HepG2 (cell line): ENCODE results near the gene SPRY1. TPM values are rescaled to one million over a fixed set of nuclear protein-coding genes. Genes with fewer than 3 reads are reported as not detected.
A peak's percentile ranks its signal among the peaks of the same experiment; 100 is the strongest.

ENCODE experiments used
- ATF1 ChIP-seq: IDR thresholded peaks from 2 replicates; pipeline ENCODE4 v1.6.1; 2016; ENCODE audit warnings: mild to moderate bottlenecking, control low read depth
- CBFB ChIP-seq: sonication (generic); formaldehyde crosslinking; IDR thresholded peaks from 2 replicates; pipeline ENCODE4 v1.4.0; 2020; ENCODE audit warnings: missing genetic modification reagents
- FOXO1 ChIP-seq: sonication (generic); formaldehyde crosslinking; IDR thresholded peaks from 2 replicates; pipeline ENCODE4 v1.4.0; 2020; ENCODE audit warnings: missing genetic modification reagents
- HHEX ChIP-seq: IDR thresholded peaks from 2 replicates; pipeline ENCODE4 v1.6.1; 2016; ENCODE audit warnings: control low read depth
- HNF4A ChIP-seq: sonication (generic); formaldehyde crosslinking; IDR thresholded peaks from 2 replicates; pipeline ENCODE4 v1.4.0; 2020; ENCODE audit warnings: missing genetic modification reagents
- KLF15 ChIP-seq: sonication (generic); formaldehyde crosslinking; IDR thresholded peaks from 2 replicates; pipeline ENCODE4 v1.8.1; 2023; ENCODE audit warnings: borderline replicate concordance, mild to moderate bottlenecking, inconsistent platforms, missing genetic modification reagents, mixed read lengths
- MAZ ChIP-seq, 2 experiments: sonication (generic) in 1 of 2; formaldehyde crosslinking in 1 of 2; IDR thresholded peaks; 2 replicates each; pipeline versions ENCODE4 v1.5.0 to v1.6.1; 2012 to 2020; ENCODE audit warnings: low read depth in 2 of 2, mild to moderate bottlenecking in 2 of 2, borderline replicate concordance in 1 of 2, improper control_type of control experiment in 1 of 2, low read length in 1 of 2, missing genetic modification reagents in 1 of 2, moderate library complexity in 1 of 2
- MTA1 ChIP-seq: sonication (generic); formaldehyde crosslinking; IDR thresholded peaks from 2 replicates; pipeline ENCODE4 v1.4.0; 2020; ENCODE audit warnings: missing genetic modification reagents, mild to moderate bottlenecking, borderline replicate concordance
- NR2F6 ChIP-seq, 2 experiments: IDR thresholded peaks; 2 replicates each; pipeline ENCODE4 v1.6.1; 2016; ENCODE audit warnings: antibody characterized with exemption in 1 of 2, mild to moderate bottlenecking in 1 of 2
- RARA ChIP-seq: IDR thresholded peaks from 2 replicates; pipeline ENCODE4 v1.6.1; 2016; ENCODE audit warnings: missing genetic modification reagents, missing compliant biosample characterization
- TARDBP ChIP-seq: sonication (generic); formaldehyde crosslinking; IDR thresholded peaks from 2 replicates; pipeline ENCODE4 v1.8.0; 2022; ENCODE audit warnings: mild to moderate bottlenecking, missing genetic modification reagents
- THRA ChIP-seq: sonication (generic); formaldehyde crosslinking; IDR thresholded peaks from 2 replicates; pipeline ENCODE4 v1.4.0; 2020; ENCODE audit warnings: missing genetic modification reagents, borderline replicate concordance
- ZBTB42 ChIP-seq: sonication (generic); formaldehyde crosslinking; IDR thresholded peaks from 2 replicates; pipeline ENCODE4 v1.5.0; 2020; ENCODE audit warnings: mild to moderate bottlenecking, missing genetic modification reagents
- ZNF616 ChIP-seq: sonication (generic); formaldehyde crosslinking; IDR thresholded peaks from 2 replicates; pipeline ENCODE4 v1.5.0; 2020; ENCODE audit warnings: low read depth, mild to moderate bottlenecking, missing genetic modification reagents
- ZNF646 ChIP-seq: sonication (generic); formaldehyde crosslinking; IDR thresholded peaks from 2 replicates; pipeline ENCODE4 v1.9.0; 2021; ENCODE audit warnings: mild to moderate bottlenecking, missing genetic modification reagents
- ZNF747 ChIP-seq: sonication (generic); formaldehyde crosslinking; IDR thresholded peaks from 2 replicates; pipeline ENCODE4 v1.8.1; 2023; ENCODE audit warnings: missing genetic modification reagents, mild to moderate bottlenecking, borderline replicate concordance
- polyA plus RNA-seq, 8 experiments: library from polyadenylated mRNA; depleted of rRNA in 3 of 8; stranded (reverse) in 7 of 8; unstranded in 1 of 8; fragments of >200 nt; fragmentation: Illumina TruSeq in 4 of 8; extraction: Trizol in 4 of 8; gene quantifications; 2 replicates each; pipeline versions ENCODE4 v1.2.1 to v1.2.3, GENCODE V29; 2011 to 2016; ENCODE audit warnings: low read depth in 4 of 8, missing spikeins in 1 of 8, mixed read lengths in 1 of 8; ENCODE audit not compliant: insufficient read depth in 1 of 8
- total RNA-seq, 5 experiments: library from RNA; depleted of rRNA; stranded (reverse); fragments of >200 nt; fragmentation: Illumina TruSeq; extraction: Trizol; gene quantifications; 2 replicates each; pipeline ENCODE4 v1.2.3, GENCODE V29; 2016; ENCODE audit warnings: low read depth in 1 of 5
- TF ChIP-seq, protein P1 (sequence below): IDR thresholded peaks from 2 replicates; pipeline ENCODE4 v1.6.1; 2016
- TF ChIP-seq, protein P2 (sequence below): sonication (generic); formaldehyde crosslinking; IDR thresholded peaks from 2 replicates; pipeline ENCODE4 v1.9.0; 2022; ENCODE audit warnings: missing genetic modification reagents, mild to moderate bottlenecking, borderline replicate concordance

SPRY1 gene
- total and polyA plus RNA-seq, 2 of the 13 experiments (the other 11 are each of a cell fraction or from before 2014, with no cell fraction given), result 24.7 to 33.4 TPM

DNA sequence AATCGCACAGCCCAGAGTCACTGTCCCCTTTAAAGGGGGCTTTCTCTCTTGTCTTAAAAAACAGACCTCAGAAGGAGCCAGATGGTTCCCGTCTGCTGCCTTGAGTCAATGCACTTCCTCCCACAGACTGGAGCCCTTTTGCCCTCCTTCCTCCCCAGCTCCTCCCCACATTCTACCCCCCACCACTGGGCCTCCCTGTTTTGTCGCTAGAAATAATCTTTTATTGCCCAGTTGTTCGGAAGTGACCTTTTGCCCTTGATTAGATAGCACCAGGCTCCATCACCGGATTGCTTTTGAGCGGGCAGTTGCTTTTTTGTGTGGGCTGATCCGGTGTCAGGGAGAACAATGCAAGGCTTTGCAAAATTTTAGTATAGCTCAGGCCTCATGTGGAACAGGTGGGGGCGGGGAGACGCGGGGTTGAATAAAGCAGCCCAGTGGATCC is 47.7 kb downstream of the SPRY1 start (continued):
- TF ChIP-seq MTA1 (CRISPR knock-in tag) (no peak), CBFB (no peak), HHEX (CRISPR knock-in tag) (peak; percentile 59; the same call in 1 of the 2 replicates), THRA (peak; percentile 57; the same call in 1 of the 2 replicates), HNF4A (peak; percentile 47; the same call in 1 of the 2 replicates), RARA (CRISPR knock-in tag) (peak; percentile 77), FOXO1 (CRISPR knock-in tag) (0 out of 2 replicates have a peak, but pooled peaks have one; percentile 26), ZBTB42 (CRISPR knock-in tag) (0 out of 2 replicates have a peak, but pooled peaks have one; percentile 42), ZNF747 (CRISPR knock-in tag) (no peak), ZNF616 (no peak), ZNF646 (CRISPR knock-in tag) (no peak), TARDBP (CRISPR knock-in tag) (peak; percentile 89), MAZ (IDR thresholded peaks at IDR 0.05; ENCODE audit: borderline replicate concordance, low read depth, low read length) (no peak), MAZ (CRISPR knock-in tag; IDR thresholded peaks at IDR 0.05; ENCODE audit: low read depth) (no peak), KLF15 (CRISPR knock-in tag) (no peak), NR2F6 (IDR thresholded peaks at IDR 0.05) (peak; percentile 95), NR2F6 (CRISPR knock-in tag; IDR thresholded peaks at IDR 0.05) (peak; percentile 95), ATF1 (CRISPR knock-in tag) (no peak)
- TF ChIP-seq, protein P1, sequence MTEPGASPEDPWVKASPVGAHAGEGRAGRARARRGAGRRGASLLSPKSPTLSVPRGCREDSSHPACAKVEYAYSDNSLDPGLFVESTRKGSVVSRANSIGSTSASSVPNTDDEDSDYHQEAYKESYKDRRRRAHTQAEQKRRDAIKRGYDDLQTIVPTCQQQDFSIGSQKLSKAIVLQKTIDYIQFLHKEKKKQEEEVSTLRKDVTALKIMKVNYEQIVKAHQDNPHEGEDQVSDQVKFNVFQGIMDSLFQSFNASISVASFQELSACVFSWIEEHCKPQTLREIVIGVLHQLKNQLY, result no peak
- TF ChIP-seq, protein P2, sequence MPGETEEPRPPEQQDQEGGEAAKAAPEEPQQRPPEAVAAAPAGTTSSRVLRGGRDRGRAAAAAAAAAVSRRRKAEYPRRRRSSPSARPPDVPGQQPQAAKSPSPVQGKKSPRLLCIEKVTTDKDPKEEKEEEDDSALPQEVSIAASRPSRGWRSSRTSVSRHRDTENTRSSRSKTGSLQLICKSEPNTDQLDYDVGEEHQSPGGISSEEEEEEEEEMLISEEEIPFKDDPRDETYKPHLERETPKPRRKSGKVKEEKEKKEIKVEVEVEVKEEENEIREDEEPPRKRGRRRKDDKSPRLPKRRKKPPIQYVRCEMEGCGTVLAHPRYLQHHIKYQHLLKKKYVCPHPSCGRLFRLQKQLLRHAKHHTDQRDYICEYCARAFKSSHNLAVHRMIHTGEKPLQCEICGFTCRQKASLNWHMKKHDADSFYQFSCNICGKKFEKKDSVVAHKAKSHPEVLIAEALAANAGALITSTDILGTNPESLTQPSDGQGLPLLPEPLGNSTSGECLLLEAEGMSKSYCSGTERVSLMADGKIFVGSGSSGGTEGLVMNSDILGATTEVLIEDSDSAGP (CRISPR knock-in tag), result peak; percentile 52; the same call in 1 of the 2 replicates
